Measurements from ENCODE around the gene MYBPH. TPM values are rescaled to one million over a fixed set of nuclear protein-coding genes. Genes with fewer than 3 reads are reported as not detected.
A peak's percentile ranks its signal among the peaks of the same experiment; 100 is the strongest.

Gene MYBPH
- total and polyA plus RNA-seq, 10 of the 15 experiments (the other 5 are each of a cell fraction or from before 2014, with no cell fraction given), result 0.06 to 0.10 TPM; not detected in 8

- DNase-seq (ENCODE audit: low read depth, low spot score), result no peak
- Histone ChIP-seq H3K36me3 (ENCODE audit: control insufficient read depth in 2 of 2, insufficient read depth in 2 of 2, low read length in 1 of 2) (no peaks in the 10 kb centered on the region), H2AFZ (ENCODE audit: control insufficient read depth, low read depth, low read length) (no peak overlapping the region), H4K20me1 (ENCODE audit: control insufficient read depth, insufficient read depth) (no peaks in the 10 kb centered on the region), H3K4me1 (ENCODE audit: control insufficient read depth, insufficient read depth, low read length) (no peaks in the 10 kb centered on the region), H3K4me3 (no peak overlapping the region), H3K9me3 (replicated peaks; ENCODE audit: control insufficient read depth, insufficient read depth, low read length) (no peaks in the 10 kb centered on the region), H3K4me2 (ENCODE audit: control insufficient read depth, insufficient read depth) (no peak overlapping the region), H3K79me2 (ENCODE audit: control insufficient read depth, insufficient read depth, low read length) (no peaks in the 10 kb centered on the region), H3K27ac (ENCODE audit: control insufficient read depth, insufficient read depth) (no peak overlapping the region), H3K27me3 (replicated peaks in 1 of 2; ENCODE audit: control insufficient read depth in 2 of 2, insufficient read depth in 2 of 2, low read length in 1 of 2) (peaks cover 0 to 4% of the 10 kb centered on the region in 2 experiments; a peak in 2 of 4 replicates), H3K9ac (ENCODE audit: control insufficient read depth, insufficient read depth, low read length) (no peak overlapping the region)
- CTCF ChIA-PET, result interaction anchor here (1.2 to 1.6 kb wide), 3 partner anchors 9 to 107 kb away, joined by 3 to 8 read pairs (median 5); no protein-coding TSS in a partner anchor
- BruUV-seq (replicated peaks), result no TSS peak
- no peak for ATAC-seq
- in situ Hi-C loops (cut with MboI) (no loop called here), intact Hi-C loops (cut with micrococcal nuclease; ENCODE audit: unreplicated experiment) (no loop called here)
- SMC1A ChIA-PET (ENCODE audit: uncharacterized antibody, unreplicated experiment), result interaction anchor here (0.7 to 1.0 kb wide), 2 partner anchors 9 to 246 kb away, joined by 3 read pairs; no protein-coding TSS in a partner anchor
- TF ChIP-seq BHLHE40 (IDR thresholded peaks at IDR 0.05; ENCODE audit: borderline replicate concordance in 1 of 2, low read depth in 2 of 2, low read length in 1 of 2), result peak in 1 of 2 experiments; percentile 15; a peak in 1 of 4 replicates
- TF ChIP-seq NFYA (IDR thresholded peaks at IDR 0.05; ENCODE audit: borderline replicate concordance, low read depth, low read length), result no peak
- RAD21 ChIA-PET (ENCODE audit: unreplicated experiment), result interaction anchor here (1.1 kb wide), 1 partner anchor 9 kb away, joined by 4 read pairs; no protein-coding TSS in a partner anchor
- WGBS (ENCODE audit: insufficient coverage, insufficient replicate concordance, low lambda C conversion rate, missing lambda C conversion rate), result 26% methylated on average over 4 of the region's 4 CpGs
- no peak for FAIRE-seq
- POLR2A ChIA-PET, result no interaction called here
Measured at GRCh38 chr1:203225071-203225470, 49.4 kb upstream of the MYBPH start.

DNA sequence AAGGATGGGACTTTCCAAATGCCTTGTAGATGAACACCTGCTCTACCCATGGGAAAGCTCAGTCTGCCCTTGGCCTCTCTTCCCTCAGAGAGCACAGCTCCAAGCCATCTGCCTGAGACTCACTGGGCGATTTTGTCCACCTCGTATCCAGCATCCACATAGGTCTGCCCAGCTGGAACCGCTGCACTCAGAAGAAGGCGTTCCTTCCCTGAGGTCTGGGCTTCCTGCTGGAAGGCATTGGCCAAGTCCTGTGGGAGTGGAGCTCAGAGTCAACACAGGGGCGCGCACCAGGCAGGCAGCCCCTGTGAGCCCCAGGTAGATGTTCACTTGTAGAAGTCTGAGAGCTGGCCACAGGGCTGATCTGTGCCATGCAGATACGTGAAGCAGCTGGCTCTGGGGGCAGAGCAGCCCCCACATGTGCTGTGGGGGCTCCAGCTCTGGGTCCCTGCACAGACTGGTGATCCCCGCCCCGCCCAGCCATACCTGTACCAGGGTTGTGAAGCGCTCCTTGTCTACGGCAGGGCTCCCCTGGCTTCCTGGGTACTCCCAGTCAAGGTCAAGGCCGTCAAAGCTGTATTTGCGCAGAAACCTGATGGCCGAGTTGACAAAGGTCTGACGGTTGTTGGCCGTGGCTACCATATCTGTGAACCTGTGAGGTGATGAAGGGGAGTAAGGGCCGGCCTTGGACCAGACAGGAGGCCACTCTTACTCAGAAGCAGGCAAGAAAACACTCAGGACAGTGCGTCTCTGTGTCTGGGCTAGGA is 47.6 kb upstream of the MYBPH start:
- Histone ChIP-seq H3K4me3 (no peak overlapping the region), H3K36me3 (ENCODE audit: control insufficient read depth in 2 of 2, insufficient read depth in 2 of 2, low read length in 1 of 2) (no peaks in the 10 kb centered on the region), H3K27ac (ENCODE audit: control insufficient read depth, insufficient read depth) (no peak overlapping the region), H3K79me2 (ENCODE audit: control insufficient read depth, insufficient read depth, low read length) (no peaks in the 10 kb centered on the region), H3K9ac (ENCODE audit: control insufficient read depth, insufficient read depth, low read length) (no peak overlapping the region), H4K20me1 (ENCODE audit: control insufficient read depth, insufficient read depth) (no peaks in the 10 kb centered on the region), H3K27me3 (replicated peaks in 1 of 2; ENCODE audit: control insufficient read depth in 2 of 2, insufficient read depth in 2 of 2, low read length in 1 of 2) (peaks cover 0 to 4% of the 10 kb centered on the region in 2 experiments; a peak in 2 of 4 replicates), H2AFZ (ENCODE audit: control insufficient read depth, low read depth, low read length) (no peak overlapping the region), H3K4me2 (ENCODE audit: control insufficient read depth, insufficient read depth) (no peak overlapping the region), H3K9me3 (replicated peaks; ENCODE audit: control insufficient read depth, insufficient read depth, low read length) (no peaks in the 10 kb centered on the region), H3K4me1 (ENCODE audit: control insufficient read depth, insufficient read depth, low read length) (no peaks in the 10 kb centered on the region)
- no peak for DNase-seq (ENCODE audit: low read depth, low spot score)
- no TSS peak for BruUV-seq (replicated peaks)
- no peak for TF ChIP-seq STAT1 (conservative IDR thresholded peaks at IDR 0.05)
- intact Hi-C loops (cut with micrococcal nuclease; ENCODE audit: unreplicated experiment), result no loop called here
- 40% methylated on average over 18 of the region's 18 CpGs for WGBS (ENCODE audit: insufficient coverage, insufficient replicate concordance, low lambda C conversion rate, missing lambda C conversion rate)
- SMC1A ChIA-PET (ENCODE audit: uncharacterized antibody, unreplicated experiment), result interaction anchor here (1.3 kb wide), 1 partner anchor 44 kb away, joined by 3 read pairs; no protein-coding TSS in a partner anchor
- ATAC-seq, result no peak
- in situ Hi-C loops (cut with MboI), result no loop called here
- RAD21 ChIA-PET (ENCODE audit: unreplicated experiment), result interaction anchor here (1.2 kb wide), 2 partner anchors 44 to 57 kb away, joined by 3 to 4 read pairs; no protein-coding TSS in a partner anchor
- CTCF ChIA-PET, result interaction anchor here (0.8 to 1.6 kb wide), 2 partner anchors 44 to 57 kb away, joined by 4 to 5 read pairs; no protein-coding TSS in a partner anchor
- POLR2A ChIA-PET, result no interaction called here
- FAIRE-seq, result no peak
